NCI-H2227 (cell line): ENCODE data around the gene HOXD4.
A peak's percentile ranks its signal among the peaks of the same experiment; 100 is the strongest.

Experiments
- DNase-seq: peaks from one replicate; lab custom pipeline; 2025; ENCODE audit not compliant: unreplicated experiment; lab: John Stamatoyannopoulos, UW

Gene HOXD4

DNA sequence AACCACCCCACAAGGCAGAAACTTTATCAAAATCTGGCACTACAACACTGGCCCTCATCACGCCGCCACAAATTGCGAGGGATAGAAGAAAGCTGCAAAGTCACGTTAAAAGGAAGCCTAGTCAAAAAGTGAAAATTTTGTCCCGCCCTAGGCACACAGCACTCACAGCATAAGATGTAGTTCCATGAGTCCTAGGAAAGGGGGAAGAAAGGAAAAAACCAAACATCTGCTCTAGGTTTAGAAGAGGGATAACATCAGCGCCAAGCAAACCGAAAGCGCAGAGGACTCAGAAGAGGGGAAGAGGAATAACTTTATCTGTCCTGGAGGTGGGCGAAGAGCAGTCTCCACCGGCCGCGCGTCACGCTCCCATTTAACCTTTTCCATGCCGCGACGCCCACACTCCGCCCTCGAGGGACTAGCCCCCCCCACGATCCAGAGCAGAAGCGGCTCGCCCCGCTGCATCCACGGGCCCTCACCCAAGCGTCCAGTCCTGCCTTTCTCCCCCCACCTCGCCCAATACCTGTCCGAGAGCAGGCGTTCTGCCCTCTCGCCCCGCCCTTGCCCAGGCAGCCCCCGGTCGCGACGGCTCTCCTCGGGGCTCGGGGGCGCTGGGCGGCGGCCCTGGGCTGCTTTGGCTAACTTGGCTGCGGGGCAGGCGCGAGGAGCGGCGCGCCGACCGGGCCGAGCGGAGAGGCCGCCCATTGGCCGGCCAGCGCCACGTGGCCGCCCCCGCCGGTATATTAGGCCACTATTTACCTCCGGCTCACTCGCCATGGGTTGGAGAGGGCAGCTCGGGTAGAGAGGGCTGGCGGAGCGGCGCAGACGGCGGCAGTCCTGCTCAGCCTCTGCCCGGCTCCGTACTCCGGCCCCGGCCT, 36.8 kb downstream of the HOXD4 start, which contains the start of gene HOXD1:
HOXD1 (plus strand) TSS at position 770 of the 875 bp plus-strand sequence. CDS start 134 bp downstream, outside the sequence.
- peak; percentile 23 for DNase-seq

DNA sequence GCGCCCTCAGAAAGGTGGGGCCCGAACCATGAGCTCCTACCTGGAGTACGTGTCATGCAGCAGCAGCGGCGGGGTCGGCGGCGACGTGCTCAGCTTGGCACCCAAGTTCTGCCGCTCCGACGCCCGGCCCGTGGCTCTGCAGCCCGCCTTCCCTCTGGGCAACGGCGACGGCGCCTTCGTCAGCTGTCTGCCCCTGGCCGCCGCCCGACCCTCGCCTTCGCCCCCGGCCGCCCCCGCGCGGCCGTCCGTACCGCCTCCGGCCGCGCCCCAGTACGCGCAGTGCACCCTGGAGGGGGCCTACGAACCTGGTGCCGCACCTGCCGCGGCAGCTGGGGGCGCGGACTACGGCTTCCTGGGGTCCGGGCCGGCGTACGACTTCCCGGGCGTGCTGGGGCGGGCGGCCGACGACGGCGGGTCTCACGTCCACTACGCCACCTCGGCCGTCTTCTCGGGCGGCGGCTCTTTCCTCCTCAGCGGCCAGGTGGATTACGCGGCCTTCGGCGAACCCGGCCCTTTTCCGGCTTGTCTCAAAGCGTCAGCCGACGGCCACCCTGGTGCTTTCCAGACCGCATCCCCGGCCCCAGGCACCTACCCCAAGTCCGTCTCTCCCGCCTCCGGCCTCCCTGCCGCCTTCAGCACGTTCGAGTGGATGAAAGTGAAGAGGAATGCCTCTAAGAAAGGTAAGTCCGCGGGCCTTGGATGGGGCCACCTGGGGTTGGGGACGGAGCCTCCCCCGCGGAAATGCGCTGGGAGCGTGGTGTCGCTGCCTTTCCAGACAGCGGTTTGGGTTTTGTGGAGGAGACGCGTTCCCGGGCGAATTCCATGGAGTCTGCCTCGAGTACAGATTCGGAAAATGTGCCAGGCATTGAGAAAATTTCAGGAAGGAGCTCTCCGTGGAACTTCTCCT, 37.7 kb downstream of the HOXD4 start:
- no peak for DNase-seq

GRCh38 chr2:176189681-176190641, 38.6 kb downstream of the HOXD4 start:
- no peak for DNase-seq

DNA sequence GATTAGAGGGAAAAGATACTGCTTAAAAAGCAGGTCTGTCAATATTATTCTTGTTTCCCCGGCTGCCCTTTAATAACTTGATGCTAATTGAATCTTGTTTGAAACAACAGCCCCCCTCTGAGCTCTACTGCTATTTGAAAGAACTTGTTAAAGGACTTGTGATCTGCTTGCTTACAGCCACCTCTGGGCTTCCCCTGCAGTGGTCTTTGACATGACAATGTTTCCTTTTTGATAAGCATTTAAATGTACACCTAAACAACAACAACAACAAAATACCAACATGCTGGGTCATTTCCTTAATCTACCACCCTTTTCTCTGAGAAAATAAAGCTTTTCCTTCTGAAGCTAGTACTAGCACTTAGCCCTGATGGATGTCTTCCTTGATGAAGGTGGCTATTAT, 41.0 kb downstream of the HOXD4 start:
- no peak for DNase-seq

- DNase-seq, result no peak
Measured at GRCh38 chr2:176193048-176193447, 41.7 kb downstream of the HOXD4 start.

GRCh38 chr2:176199902-176200301, 48.6 kb downstream of the HOXD4 start:
- no peak for DNase-seq

GRCh38 chr2:176200971-176201370, 49.6 kb downstream of the HOXD4 start:
- no peak for DNase-seq

DNA sequence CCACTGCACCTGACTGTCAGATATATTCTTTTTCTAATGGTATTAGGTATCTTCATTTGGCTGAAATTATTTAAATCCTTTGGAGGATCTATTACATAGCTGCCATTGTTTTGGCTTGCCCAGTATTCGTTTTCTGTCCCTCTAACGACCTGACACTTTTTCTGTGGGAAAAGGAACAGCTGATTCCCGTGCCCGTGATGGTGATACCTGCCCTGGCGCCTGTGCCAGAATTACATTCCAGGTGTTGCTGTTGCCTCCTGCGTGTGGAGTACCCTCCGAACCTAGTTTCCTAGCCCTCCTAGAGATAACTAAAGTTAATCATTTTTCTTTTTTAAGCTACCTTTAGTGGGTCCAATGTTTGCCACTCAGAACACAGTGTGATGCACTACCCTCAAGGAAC, 51.1 kb downstream of the HOXD4 start:
- no peak for DNase-seq
